GM06990 (cell line): ENCODE results near the gene LSM10.

Experiments used
- DNase-seq: peaks from one replicate; pipeline ENCODE4 v3.0.0-alpha.2; 2011; ENCODE audit not compliant: insufficient read length; ENCODE audit errors: extremely low read depth
- H3K27me3 ChIP-seq: replicated peaks from 2 replicates; pipeline ENCODE4 v1.6.0; 2011; ENCODE audit warnings: low read length; ENCODE audit not compliant: control insufficient read depth, insufficient read depth
- H3K36me3 ChIP-seq: 2 replicates; pipeline ENCODE4 v1.5.1; 2011; ENCODE audit warnings: low read length; ENCODE audit not compliant: control insufficient read depth, insufficient read depth
- H3K4me3 ChIP-seq: replicated peaks from 2 replicates; pipeline ENCODE4 v1.5.1; 2011; ENCODE audit warnings: low read depth, mild to moderate bottlenecking, control low read depth, low read length
- TF ChIP-seq, protein P1 (sequence below): IDR thresholded peaks from 2 replicates; pipeline ENCODE4 v1.5.1; 2011; ENCODE audit warnings: low read length, control low read depth, mild to moderate bottlenecking, inconsistent platforms; ENCODE audit not compliant: insufficient read depth, poor library complexity, severe bottlenecking

The LSM10 gene

DNA sequence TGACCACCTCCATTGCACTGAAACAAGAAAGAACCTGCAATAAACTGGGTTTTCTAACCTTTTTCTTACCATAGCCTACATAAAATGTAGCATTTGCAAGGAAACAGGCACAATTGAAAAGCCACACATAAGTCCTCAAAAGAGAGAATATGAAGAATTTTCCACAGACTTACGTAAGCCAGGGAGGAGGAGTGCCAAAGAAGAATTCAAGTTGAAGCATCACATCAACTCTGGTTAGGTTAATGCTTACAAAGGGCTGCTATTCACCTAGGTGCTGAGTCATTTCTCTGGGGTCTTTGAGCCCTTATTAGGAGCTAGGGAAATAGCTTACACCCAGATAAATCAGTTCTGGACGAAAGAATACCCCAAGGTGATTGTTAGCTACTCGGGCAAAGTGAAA lies 42.9 kb upstream of the LSM10 start:
- TF ChIP-seq, protein P1, sequence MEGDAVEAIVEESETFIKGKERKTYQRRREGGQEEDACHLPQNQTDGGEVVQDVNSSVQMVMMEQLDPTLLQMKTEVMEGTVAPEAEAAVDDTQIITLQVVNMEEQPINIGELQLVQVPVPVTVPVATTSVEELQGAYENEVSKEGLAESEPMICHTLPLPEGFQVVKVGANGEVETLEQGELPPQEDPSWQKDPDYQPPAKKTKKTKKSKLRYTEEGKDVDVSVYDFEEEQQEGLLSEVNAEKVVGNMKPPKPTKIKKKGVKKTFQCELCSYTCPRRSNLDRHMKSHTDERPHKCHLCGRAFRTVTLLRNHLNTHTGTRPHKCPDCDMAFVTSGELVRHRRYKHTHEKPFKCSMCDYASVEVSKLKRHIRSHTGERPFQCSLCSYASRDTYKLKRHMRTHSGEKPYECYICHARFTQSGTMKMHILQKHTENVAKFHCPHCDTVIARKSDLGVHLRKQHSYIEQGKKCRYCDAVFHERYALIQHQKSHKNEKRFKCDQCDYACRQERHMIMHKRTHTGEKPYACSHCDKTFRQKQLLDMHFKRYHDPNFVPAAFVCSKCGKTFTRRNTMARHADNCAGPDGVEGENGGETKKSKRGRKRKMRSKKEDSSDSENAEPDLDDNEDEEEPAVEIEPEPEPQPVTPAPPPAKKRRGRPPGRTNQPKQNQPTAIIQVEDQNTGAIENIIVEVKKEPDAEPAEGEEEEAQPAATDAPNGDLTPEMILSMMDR: no peak
- H3K27me3 ChIP-seq: no peaks in the 10 kb centered on the region
- DNase-seq: no peak
- H3K36me3 ChIP-seq: no peaks in the 10 kb centered on the region
- no peak overlapping the region for H3K4me3 ChIP-seq

DNA sequence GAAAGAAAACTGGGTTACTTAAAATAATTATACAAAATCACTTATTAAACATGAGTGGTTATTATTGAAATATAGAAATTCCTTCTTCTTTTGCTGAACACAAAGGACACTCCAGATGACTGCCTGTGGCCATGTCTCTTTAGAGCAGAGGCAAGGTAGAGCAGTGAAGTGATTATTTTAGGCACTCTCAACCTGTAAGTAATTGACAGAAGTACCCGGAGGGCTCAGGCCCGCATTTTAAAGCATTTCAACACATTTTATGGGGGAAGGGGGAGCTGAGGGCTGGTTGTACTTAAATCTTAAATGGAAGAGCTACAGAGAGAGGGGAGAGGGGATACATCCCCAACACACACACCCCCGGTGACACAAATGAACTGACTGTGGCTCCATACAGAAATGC lies 42.3 kb upstream of the LSM10 start:
- DNase-seq: no peak
- H3K27me3 ChIP-seq: no peaks in the 10 kb centered on the region
- TF ChIP-seq, protein P1: no peak
- no peaks in the 10 kb centered on the region for H3K36me3 ChIP-seq
- H3K4me3 ChIP-seq: no peak overlapping the region

DNA sequence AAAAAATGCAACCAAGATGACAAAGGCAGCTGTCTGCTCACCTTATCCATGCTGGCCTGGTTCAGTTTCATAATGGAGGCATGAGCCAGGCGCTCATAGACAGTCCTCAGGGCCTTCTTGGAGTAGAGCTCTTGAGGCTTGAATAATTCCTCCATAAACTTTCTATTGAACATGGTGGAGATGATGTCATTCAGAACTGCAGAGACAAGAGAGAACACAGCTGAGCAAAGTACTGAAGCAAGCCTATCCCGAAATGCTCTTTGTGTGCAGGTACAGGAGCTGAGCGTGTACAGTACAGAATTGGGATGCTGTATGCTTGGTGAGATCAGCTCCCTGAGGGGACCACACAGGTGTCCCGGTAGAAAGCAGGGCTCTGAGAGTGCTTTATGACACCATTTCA lies 41.0 kb upstream of the LSM10 start:
- Histone ChIP-seq H3K4me3 (no peak overlapping the region), H3K27me3 (no peaks in the 10 kb centered on the region), H3K36me3 (no peaks in the 10 kb centered on the region)
- no peak for DNase-seq
- TF ChIP-seq, protein P1: no peak

DNA sequence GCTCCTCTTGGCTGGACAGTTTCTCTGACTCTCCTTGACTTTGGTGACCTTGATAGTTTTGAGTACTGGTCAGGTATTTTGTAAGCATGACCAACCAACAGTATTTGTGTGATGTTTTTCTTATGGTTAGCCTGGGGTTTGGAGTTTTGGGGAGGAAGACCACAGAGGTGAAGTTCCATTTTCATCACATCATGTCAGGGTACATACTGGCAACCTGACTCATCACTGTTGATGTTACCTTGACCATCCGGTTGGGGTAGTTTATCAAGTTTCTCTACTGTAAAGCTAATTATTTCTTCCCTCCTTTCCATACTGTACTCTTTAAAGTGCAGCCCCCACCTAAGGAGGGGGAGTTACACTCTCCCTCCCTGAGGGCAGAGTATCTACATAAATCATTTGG lies 39.1 kb upstream of the LSM10 start:
- Histone ChIP-seq H3K4me3 (no peak overlapping the region), H3K27me3 (no peaks in the 10 kb centered on the region), H3K36me3 (no peaks in the 10 kb centered on the region)
- TF ChIP-seq, protein P1: no peak
- no peak for DNase-seq

DNA sequence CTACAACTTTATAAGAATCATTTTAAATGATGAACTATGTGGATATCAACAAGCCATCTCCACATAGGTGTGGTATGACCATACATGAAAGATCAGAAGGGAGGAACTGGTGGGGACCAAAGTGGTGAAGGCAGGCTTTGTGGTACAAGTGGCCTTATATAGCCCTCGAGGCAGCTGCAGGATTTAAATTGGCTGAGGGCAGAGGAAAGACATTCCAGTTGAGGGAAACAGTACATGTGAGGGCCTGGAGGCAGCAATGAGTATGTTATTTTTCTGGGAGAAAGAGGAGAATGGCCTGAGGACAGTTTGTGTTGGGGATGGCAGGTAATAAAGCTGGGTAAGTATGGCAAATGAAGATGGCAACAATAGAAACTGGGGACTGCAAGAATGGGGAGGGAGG lies 35.4 kb upstream of the LSM10 start:
- DNase-seq: no peak
- Histone ChIP-seq H3K36me3 (no peaks in the 10 kb centered on the region), H3K4me3 (no peak overlapping the region), H3K27me3 (no peaks in the 10 kb centered on the region)
- TF ChIP-seq, protein P1: no peak

DNA sequence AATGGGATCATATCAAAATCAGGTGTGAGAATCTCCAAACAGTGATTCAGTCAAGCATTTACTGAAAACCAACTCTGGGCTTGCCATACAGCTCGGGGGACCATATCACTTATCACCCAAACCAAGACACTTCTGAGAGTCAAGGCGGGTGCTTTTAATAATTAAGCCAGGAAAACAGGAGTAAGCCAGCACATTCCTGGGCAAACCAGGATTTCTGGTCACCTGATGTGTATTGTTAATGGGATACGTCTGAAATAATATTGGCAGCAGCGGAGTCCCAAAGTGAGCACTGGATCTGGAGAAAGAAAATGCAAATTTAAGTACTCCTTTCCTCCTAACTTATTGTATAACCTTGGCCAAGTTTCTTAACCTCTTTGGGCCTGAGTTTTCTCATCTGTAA lies 34.9 kb upstream of the LSM10 start:
- TF ChIP-seq, protein P1: no peak
- no peak for DNase-seq
- H3K27me3 ChIP-seq: no peaks in the 10 kb centered on the region
- no peaks in the 10 kb centered on the region for H3K36me3 ChIP-seq
- H3K4me3 ChIP-seq: no peak overlapping the region
